Stimulated activated naive B cell treated with anti-CD40 and anti-IgM and Interleukin-4, amounts not matched to agents 10 μg/mL and 1 μg/mL and 100 μg/mL, for 72 hours (primary cell): Measurements from ENCODE around the gene TMEM220.

Experiments used
- ATAC-seq, 2 donors: fragments of 150-1000 bp; cut with Tn5 transposase; replicated peaks; 2 replicates each; pipeline ENCODE4 v1.10.0; 2021; ENCODE audit warnings: moderate library complexity in 1 of 2
- DNase-seq: peaks from one replicate; pipeline ENCODE4 v3.0.0; 2021
- H3K27ac Mint-ChIP-seq: one replicate; pipeline ENCODE4 v1.8.0; 2022; ENCODE audit warnings: mild to moderate bottlenecking, mixed read lengths
- H3K27me3 Mint-ChIP-seq, 2 donors: one replicate each; pipeline ENCODE4 v1.8.0; 2022; ENCODE audit warnings: mixed read lengths in 2 of 2
- H3K36me3 Mint-ChIP-seq, 2 donors: one replicate each; pipeline ENCODE4 v1.8.0; 2022; ENCODE audit warnings: mixed read lengths in 2 of 2, mild to moderate bottlenecking in 1 of 2
- H3K4me1 Mint-ChIP-seq, 2 donors: one replicate each; pipeline ENCODE4 v1.8.0; 2022; ENCODE audit warnings: mixed read lengths in 2 of 2, mild to moderate bottlenecking in 1 of 2
- H3K4me3 Mint-ChIP-seq, 2 donors: one replicate each; pipeline ENCODE4 v1.8.0; 2022; ENCODE audit warnings: mild to moderate bottlenecking in 2 of 2, mixed read lengths in 2 of 2, moderate library complexity in 1 of 2
- H3K9me3 Mint-ChIP-seq, 2 donors: one replicate each; pipeline ENCODE4 v1.8.0; 2022; ENCODE audit warnings: mixed read lengths in 2 of 2, mild to moderate bottlenecking in 1 of 2

The TMEM220 gene

DNA sequence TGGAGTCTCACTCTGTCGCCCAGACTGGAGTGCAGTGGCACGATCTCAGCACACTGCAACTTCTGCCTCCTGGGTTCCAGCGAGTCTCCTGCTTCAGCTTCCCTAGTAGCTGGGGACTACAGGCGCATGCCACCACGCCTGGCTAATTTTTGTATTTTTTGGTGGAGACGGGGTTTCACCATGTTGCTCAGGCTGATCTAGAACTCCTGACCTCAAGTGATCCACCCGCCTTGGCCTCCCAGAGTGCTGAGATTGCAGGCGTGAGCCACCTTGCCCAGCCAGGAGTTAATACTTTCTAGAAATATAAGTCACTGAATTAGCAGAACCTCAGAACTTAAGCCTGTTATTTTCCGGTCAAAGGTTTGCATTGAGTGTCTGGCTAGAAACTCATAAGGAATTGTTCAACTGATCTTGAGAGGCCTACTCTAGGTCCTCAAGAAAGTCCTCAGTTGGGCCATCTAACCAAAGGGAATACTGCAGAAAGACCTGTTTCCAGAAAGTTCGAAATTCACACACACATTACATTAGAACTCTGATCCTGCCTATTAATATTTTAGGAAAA, 1.4 kb downstream of the TMEM220 start:
- Mint-ChIP-seq H3K27me3 (no peaks in the 10 kb centered on the region), H3K36me3 (peaks cover 0 to 4% of the 10 kb centered on the region in 2 donors), H3K27ac (no peak overlapping the region), H3K4me3 (no peak overlapping the region), H3K9me3 (no peaks in the 10 kb centered on the region), H3K4me1 (peaks cover 6 to 16% of the 10 kb centered on the region in 2 donors)
- no peak for ATAC-seq
- DNase-seq, result no peak

DNA sequence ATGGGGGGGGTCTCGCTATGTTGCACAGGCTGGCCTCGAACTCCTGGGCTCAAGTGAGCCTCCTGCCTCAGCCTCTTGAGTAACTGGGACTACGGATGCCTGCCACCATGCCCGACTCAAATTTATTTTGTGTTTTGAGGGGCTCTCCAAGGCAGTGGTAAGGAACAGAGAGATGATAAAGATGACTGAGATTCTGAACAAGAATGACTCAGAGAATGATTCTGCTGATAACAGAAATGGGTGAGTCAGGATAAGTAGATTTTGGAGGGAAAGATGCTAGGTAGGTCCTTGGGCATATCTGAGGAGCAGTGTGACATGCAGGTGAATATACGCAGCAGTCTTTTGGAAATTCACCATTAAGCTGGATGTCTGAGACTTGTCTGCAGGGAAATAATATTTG, 2.6 kb downstream of the TMEM220 start:
- H3K4me3 Mint-ChIP-seq, result no peak overlapping the region
- H3K36me3 Mint-ChIP-seq, result peaks cover 0 to 8% of the 10 kb centered on the region in 2 donors
- peaks cover 6 to 16% of the 10 kb centered on the region in 2 donors for H3K4me1 Mint-ChIP-seq
- no peak for DNase-seq
- H3K27ac Mint-ChIP-seq, result no peak overlapping the region
- H3K27me3 Mint-ChIP-seq, result no peaks in the 10 kb centered on the region
- no peak for ATAC-seq
- no peaks in the 10 kb centered on the region for H3K9me3 Mint-ChIP-seq

DNA sequence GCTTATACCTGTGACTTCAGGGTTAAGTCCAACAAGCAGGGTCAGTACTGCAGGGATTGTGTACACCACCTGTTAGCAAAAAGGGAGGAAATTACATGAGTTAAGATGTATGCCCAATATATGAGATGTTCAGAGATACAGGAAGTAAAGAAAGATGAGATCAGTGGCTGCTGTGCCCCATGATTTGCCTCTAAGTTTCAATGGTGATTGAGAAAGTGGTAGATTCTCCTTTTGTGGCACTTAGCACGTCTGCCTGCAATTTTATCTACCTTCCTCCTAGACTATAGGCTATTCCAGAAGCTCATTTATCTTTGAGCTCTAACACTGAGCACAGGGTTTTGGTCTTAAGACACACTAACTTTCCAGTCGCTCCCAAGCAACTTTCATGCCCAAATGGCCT, 3.6 kb downstream of the TMEM220 start:
- no peaks in the 10 kb centered on the region for H3K27me3 Mint-ChIP-seq
- no peak overlapping the region for H3K27ac Mint-ChIP-seq

DNA sequence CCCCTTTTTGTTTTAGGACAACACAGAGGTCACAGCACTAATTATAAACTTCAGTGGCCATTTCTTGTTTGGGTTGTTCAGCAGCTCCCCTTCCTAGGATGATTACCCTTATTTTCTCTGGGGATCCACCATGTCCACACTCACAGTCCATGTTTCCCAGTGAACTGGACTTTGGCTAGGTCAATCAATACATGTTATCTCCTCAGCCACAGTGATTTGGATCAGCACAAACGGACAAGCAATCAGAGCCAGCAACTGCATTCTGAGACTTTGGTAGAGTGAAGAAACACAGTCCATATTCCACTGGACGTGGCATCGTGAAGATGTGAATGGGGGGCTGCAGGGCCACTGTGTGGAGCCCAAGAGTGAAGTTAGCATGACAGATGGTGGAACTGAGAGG, 4.6 kb downstream of the TMEM220 start:
- Mint-ChIP-seq H3K9me3 (no peaks in the 10 kb centered on the region), H3K36me3 (peaks cover 0 to 8% of the 10 kb centered on the region in 2 donors), H3K4me3 (no peak overlapping the region), H3K4me1 (peaks cover 2 to 6% of the 10 kb centered on the region in 2 donors), H3K27me3 (no peaks in the 10 kb centered on the region), H3K27ac (no peak overlapping the region)
- DNase-seq (no peak), ATAC-seq (no peak)

More for the DNA sequence above, 3.6 kb downstream of the TMEM220 start:
- Mint-ChIP-seq H3K4me3 (no peak overlapping the region), H3K9me3 (no peaks in the 10 kb centered on the region), H3K36me3 (peaks cover 0 to 8% of the 10 kb centered on the region in 2 donors), H3K4me1 (peaks cover 6 to 15% of the 10 kb centered on the region in 2 donors)
- ATAC-seq (no peak), DNase-seq (no peak)

DNA sequence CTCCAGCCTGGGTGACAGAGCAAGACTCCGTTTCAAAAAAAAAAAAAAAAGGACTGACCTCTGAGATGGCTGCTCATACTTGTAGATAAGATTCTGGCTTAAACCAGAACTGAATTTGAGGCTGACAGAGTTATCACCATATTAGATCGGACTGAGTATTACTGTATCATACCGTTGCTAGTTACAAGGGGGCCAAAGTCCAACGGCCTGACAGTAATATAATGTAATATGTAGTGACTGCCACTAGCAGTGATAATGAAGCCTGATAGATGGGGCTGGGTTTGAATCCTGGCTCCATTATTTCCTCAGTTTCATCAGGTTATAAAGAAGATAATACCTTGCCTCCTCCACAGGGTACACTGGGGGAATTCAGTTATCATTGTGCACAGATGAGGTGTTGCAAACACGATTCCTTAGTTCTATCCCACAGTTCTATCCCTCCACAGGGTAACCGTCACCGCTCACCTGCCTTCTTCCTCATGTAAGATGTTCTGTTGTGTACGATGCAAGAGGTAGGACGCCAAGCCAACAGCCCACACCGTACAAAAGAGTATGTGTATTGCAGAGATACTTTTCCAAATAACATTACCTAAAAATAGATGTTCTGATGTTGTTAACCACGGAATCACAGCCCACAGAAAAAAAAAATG, 5.2 kb downstream of the TMEM220 start:
- DNase-seq, result no peak
- ATAC-seq, result no peak
- Mint-ChIP-seq H3K27me3 (no peaks in the 10 kb centered on the region), H3K4me1 (peaks cover 0 to 3% of the 10 kb centered on the region in 2 donors), H3K9me3 (no peaks in the 10 kb centered on the region), H3K27ac (no peak overlapping the region), H3K36me3 (peaks cover 0 to 8% of the 10 kb centered on the region in 2 donors), H3K4me3 (no peak overlapping the region)

DNA sequence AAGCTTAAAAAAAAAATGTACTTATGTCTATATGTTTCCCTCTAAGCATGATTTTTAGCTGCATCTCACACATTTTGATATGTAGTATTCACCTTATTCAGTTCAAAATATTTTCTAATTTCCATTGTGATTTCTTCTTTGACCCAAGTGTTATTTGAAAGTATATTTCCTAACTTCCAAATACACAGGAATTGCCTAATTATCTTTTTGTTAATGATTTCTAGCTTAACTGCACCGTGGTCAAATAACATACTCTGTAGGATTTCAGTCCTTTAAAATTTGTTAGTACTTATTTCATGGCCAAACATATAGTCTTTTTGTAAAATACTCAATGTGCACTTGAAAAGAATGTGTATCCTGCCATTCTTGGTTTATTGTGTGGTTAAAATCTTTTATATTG, 11.3 kb downstream of the TMEM220 start:
- DNase-seq (no peak), ATAC-seq (no peak)
- Mint-ChIP-seq H3K27me3 (no peaks in the 10 kb centered on the region), H3K36me3 (peaks cover 2 to 17% of the 10 kb centered on the region in 2 donors), H3K4me3 (no peak overlapping the region), H3K9me3 (no peaks in the 10 kb centered on the region), H3K27ac (peak overlapping the region; percentile 10), H3K4me1 (peaks cover 0 to 1% of the 10 kb centered on the region in 2 donors)

DNA sequence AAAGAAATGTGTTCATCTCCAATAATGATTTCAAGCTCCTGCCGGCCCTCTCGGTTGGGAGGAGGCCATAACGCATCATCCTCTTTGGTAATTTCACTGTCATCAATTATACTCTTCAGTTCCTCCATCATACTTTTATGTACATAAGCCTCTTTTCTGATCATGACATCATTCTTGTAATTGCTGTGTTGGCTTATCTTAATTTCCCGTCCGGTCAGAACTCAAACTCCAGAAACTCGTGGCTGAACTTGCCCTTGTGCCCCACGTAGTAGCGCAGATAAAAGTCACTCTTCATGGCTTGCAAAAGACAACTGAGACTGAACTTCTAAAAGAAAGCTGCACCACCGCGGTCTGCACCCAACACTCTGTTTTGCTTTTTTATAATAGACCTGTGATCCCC, 13.6 kb downstream of the TMEM220 start:
- Mint-ChIP-seq H3K4me3 (no peak overlapping the region), H3K36me3 (peaks cover 15 to 22% of the 10 kb centered on the region in 2 donors), H3K9me3 (no peaks in the 10 kb centered on the region), H3K27ac (no peak overlapping the region), H3K4me1 (peaks cover 0 to 1% of the 10 kb centered on the region in 2 donors), H3K27me3 (no peaks in the 10 kb centered on the region)
- DNase-seq, result no peak
- no peak for ATAC-seq

DNA sequence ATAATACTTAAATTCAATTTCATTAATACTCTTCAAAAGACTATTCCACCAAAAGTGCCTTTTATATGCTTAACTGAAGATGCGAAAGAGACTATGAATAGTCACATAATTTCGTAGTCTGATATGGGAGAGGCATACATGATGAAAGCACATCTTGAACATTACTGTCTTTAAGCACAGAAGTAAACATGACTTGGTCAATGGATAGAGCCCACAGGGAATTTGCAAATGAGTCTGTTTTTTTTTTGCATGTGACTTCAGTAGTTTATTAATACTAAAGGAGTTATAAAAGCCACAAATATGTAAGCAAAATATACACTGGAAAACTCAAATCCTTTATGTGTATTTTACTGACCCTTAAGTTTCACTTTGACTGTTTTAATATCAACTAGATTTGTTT, 16.5 kb downstream of the TMEM220 start:
- Mint-ChIP-seq H3K9me3 (no peaks in the 10 kb centered on the region), H3K4me1 (peaks cover 2 to 7% of the 10 kb centered on the region in 2 donors), H3K27ac (no peak overlapping the region), H3K36me3 (peaks cover 28 to 35% of the 10 kb centered on the region in 2 donors), H3K27me3 (no peaks in the 10 kb centered on the region), H3K4me3 (no peak overlapping the region)
- DNase-seq, result no peak
- no peak for ATAC-seq

DNA sequence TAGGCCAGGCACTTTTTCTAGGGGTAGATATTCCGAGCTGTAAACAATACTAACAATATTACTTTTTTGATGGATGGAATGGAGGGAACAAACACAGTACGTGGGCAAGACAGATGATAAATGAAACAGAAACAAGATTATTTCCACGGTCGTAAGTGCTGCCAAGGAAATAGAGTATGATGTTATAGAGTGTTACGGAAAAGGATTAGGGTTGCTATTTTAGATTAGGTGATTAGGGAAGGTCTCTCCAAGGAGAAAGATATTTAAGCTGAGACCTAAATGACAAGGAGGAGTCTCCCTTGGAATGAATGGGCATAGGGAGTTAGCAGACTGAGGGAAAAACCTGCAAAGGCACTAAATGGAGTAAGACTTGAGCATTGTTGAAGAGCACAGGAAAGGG, 24.1 kb downstream of the TMEM220 start:
- Mint-ChIP-seq H3K4me1 (peaks cover 22 to 36% of the 10 kb centered on the region in 2 donors), H3K36me3 (peaks cover 19 to 31% of the 10 kb centered on the region in 2 donors), H3K9me3 (no peaks in the 10 kb centered on the region), H3K4me3 (no peak overlapping the region), H3K27ac (no peak overlapping the region), H3K27me3 (no peaks in the 10 kb centered on the region)
- DNase-seq (no peak), ATAC-seq (no peak)

DNA sequence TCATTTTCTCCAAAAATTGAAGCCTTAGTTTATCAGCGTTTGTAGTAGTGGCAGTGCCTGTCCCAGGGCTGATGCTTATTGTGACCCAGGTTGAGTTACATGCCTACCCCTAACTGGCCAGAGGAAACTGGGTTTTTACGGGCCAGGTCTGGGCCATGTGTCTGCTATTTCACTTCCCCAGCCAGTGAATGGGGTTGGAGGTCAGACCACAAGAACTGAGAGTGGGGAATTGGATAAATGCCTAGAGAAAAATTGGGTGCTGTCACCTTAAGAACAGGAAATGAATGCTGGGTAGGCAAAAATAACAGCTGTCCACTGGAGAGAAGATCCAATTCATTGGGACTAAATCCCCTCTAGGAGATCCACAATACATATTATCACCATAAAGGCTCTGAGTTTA, 27.2 kb downstream of the TMEM220 start:
- H3K36me3 Mint-ChIP-seq, result peaks cover 10 to 17% of the 10 kb centered on the region in 2 donors
- ATAC-seq (peak; percentile 10 to 19), DNase-seq (no peak)
- peak overlapping the region; percentile 84 for H3K27ac Mint-ChIP-seq
- H3K4me3 Mint-ChIP-seq, result peak overlapping the region; percentile 6 to 35
- H3K27me3 Mint-ChIP-seq, result no peaks in the 10 kb centered on the region
- H3K4me1 Mint-ChIP-seq, result peaks cover 30 to 46% of the 10 kb centered on the region in 2 donors
- H3K9me3 Mint-ChIP-seq, result no peaks in the 10 kb centered on the region

DNA sequence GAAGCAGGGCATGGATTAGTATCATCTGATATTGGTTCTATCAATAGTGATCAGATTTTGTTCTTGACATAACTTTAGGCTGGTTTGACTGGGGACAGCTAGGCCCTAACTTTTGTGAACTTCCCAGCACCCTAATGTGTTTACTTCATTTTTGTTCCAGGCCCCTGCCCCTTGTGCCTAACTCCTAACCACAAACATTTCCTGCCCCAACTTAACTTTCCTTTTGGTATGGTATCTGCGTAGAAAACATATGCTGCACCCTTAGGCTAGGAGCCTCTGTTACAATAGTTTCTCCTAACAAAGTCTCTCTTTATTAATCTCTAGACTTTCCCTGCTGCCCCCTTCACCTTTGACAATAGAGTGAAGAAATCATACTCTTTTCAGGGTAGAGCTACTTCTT, 30.0 kb downstream of the TMEM220 start:
- peak overlapping the region; percentile 30 to 39 for H3K4me3 Mint-ChIP-seq
- H3K9me3 Mint-ChIP-seq, result no peaks in the 10 kb centered on the region
- no peaks in the 10 kb centered on the region for H3K27me3 Mint-ChIP-seq
- H3K36me3 Mint-ChIP-seq, result peaks cover 4 to 8% of the 10 kb centered on the region in 2 donors
- peak overlapping the region; percentile 74 for H3K27ac Mint-ChIP-seq
- DNase-seq (no peak), ATAC-seq (no peak)
- H3K4me1 Mint-ChIP-seq, result peaks cover 27 to 46% of the 10 kb centered on the region in 2 donors

DNA sequence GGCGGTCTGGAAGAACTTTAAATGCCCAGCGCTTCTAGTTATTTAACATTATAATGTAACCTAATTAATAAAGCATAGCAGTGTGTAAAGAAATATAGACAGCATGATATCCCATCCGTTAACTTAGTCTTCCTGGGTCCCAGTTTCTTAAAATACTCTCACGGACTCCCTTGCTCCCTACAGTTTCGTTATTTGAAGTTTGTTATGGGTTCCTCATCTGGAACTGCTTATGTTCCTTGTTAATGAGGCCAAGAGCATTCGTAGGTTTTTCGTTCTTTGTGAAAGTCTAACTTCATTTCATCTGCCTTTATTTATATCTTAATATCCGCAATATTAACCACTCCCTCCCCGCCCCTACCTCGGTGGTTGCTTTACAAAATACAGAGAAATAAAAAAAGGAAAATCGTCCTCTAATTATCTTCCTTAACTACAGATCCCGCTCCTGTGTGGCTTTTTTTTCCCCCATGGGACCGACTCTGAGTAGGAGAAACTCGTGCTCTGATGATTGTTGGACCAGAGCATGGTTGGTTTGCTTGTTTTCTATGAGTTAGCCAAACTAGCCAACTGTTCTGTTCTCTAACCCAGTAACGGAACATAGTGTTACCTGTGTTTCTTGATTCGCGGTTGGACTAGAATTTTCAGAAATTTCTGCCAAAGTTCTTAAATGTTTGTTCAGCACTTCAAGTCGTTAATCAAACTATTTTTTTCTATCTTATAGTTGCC, 31.6 kb downstream of the TMEM220 start:
- Mint-ChIP-seq H3K4me1 (peaks cover 28 to 53% of the 10 kb centered on the region in 2 donors), H3K36me3 (peaks cover 10 to 19% of the 10 kb centered on the region in 2 donors), H3K27me3 (no peaks in the 10 kb centered on the region), H3K27ac (peak overlapping the region; percentile 96), H3K4me3 (peak overlapping the region; percentile 92), H3K9me3 (no peaks in the 10 kb centered on the region)
- no peak for ATAC-seq
- DNase-seq, result no peak

DNA sequence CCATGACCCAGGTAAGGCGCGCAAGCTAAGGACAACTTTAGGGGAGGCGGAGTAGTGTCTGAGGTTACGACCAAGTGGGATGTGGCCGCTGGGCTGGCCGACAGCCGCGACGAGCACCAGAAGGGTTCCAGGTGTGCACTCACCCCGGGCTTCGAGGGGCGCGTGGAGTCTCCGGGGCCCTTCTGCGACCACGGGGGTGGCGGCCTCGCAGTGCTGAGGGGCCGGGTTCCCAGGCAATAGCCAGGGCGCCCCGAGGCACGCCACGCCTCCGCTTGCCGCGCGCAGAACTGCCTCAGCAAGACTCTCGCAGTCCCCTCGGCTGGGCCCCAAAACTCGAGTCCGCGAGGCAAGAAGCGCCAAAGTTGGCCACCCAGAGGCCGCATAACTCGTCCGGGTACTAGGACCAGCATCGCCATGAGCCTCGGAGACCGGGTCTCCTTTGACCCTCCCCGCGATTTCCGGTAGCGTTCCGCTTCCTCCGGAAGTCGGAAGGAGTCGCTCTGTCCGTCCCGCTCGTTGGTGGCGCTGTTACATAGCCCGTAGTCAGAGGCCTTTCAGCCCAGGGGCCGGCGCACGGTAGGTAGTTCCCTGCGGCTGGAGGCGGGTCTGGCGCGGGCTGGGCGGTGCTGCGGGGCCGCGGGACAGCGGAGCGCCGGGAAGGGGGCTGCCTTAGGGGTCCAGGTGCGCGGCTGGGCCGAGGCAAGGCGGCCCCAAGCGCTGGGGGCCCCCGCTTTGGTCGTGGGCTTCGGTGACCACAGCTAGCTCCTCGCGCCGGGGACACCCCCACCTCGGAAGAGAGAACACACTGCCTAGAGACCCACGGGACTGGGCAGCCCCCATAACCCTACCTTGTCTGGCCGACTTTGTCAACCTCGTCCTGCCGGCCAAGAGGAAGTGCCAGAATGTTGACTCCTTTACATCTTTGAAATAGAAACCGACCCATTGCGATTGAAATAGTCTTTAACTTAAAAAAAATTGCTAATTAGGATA, 32.4 kb downstream of the TMEM220 start, which contains the start of the genes ADPRM and SCO1:
ADPRM (plus strand) TSS at position 503 of the 990 bp plus-strand sequence. CDS start 7,333 bp downstream, outside the sequence.
SCO1 (minus strand) TSS at position 442 of the 990 bp plus-strand sequence; CDS start at position 416, 26 bp downstream.
- Mint-ChIP-seq H3K4me3 (peak within 1 kb of the TSS; percentile 92), H3K4me1 (peaks cover 25 to 53% of the 10 kb centered on the region in 2 donors), H3K27ac (peak within 1 kb of the TSS; percentile 96), H3K27me3 (no peaks in the 10 kb centered on the region), H3K36me3 (peaks cover 17 to 26% of the 10 kb centered on the region in 2 donors), H3K9me3 (no peaks in the 10 kb centered on the region)
- peak; percentile 96 to 97 for ATAC-seq
- peak; percentile 93 for DNase-seq
